Nephron (organoid): Measurements from ENCODE around the gene MDK.

ENCODE experiments used
- H3K27ac Mint-ChIP-seq, 3 experiments: 2 replicates each; pipeline ENCODE4 v1.8.0; 2020; ENCODE audit warnings: mixed read lengths in 3 of 3, mild to moderate bottlenecking in 2 of 3, moderate library complexity in 1 of 3
- H3K27me3 Mint-ChIP-seq: 2 replicates; pipeline ENCODE4 v1.8.0; 2021; ENCODE audit warnings: low read depth, mild to moderate bottlenecking, moderate library complexity, mixed read lengths
- H3K36me3 Mint-ChIP-seq: 2 replicates; pipeline ENCODE4 v1.8.0; 2020; ENCODE audit warnings: low read depth, mixed read lengths
- H3K4me1 Mint-ChIP-seq: 2 replicates; pipeline ENCODE4 v1.8.0; 2020; ENCODE audit warnings: mixed read lengths
- H3K4me3 Mint-ChIP-seq, 3 experiments: 2 replicates each; pipeline ENCODE4 v1.8.0; 2020; ENCODE audit warnings: mild to moderate bottlenecking in 3 of 3, mixed read lengths in 3 of 3, moderate library complexity in 2 of 3
- H3K9me3 Mint-ChIP-seq: 2 replicates; pipeline ENCODE4 v1.8.0; 2020; ENCODE audit warnings: mixed read lengths
- TF ChIP-seq, protein P1 (sequence below), 3 experiments: fragments of 200-600 bp; sonication (generic); IDR thresholded peaks; one replicate each; pipeline ENCODE4 v1.5.0; 2021; ENCODE audit warnings: antibody characterized with exemption in 3 of 3; ENCODE audit not compliant: unreplicated experiment in 3 of 3

The MDK gene

DNA sequence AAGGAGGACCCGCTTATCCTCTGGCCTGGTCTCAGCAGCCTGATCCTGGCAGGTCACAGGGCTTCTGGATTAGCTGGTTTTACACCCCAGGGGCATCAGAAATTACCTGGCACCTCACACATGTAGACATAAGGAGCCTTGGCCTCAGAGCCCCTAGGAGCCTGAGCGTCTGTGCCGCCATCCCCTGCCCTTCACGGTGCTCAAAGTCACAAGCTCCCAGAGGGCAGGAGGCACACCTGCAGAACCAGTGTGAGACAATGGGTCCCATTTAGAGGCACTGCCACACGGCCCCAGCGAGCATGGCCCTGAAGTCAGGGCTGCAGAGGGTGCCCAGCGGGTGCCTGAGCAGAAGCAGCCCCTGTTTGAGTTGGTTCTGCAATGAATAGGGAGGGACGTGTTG lies 30.3 kb upstream of the MDK start:
- peaks cover 55% of the 10 kb centered on the region for H3K4me1 Mint-ChIP-seq
- no peaks in the 10 kb centered on the region for H3K36me3 Mint-ChIP-seq
- H3K9me3 Mint-ChIP-seq, result no peaks in the 10 kb centered on the region
- H3K27me3 Mint-ChIP-seq, result peaks cover 12% of the 10 kb centered on the region
- H3K27ac Mint-ChIP-seq, result no peak overlapping the region
- TF ChIP-seq, protein P1, sequence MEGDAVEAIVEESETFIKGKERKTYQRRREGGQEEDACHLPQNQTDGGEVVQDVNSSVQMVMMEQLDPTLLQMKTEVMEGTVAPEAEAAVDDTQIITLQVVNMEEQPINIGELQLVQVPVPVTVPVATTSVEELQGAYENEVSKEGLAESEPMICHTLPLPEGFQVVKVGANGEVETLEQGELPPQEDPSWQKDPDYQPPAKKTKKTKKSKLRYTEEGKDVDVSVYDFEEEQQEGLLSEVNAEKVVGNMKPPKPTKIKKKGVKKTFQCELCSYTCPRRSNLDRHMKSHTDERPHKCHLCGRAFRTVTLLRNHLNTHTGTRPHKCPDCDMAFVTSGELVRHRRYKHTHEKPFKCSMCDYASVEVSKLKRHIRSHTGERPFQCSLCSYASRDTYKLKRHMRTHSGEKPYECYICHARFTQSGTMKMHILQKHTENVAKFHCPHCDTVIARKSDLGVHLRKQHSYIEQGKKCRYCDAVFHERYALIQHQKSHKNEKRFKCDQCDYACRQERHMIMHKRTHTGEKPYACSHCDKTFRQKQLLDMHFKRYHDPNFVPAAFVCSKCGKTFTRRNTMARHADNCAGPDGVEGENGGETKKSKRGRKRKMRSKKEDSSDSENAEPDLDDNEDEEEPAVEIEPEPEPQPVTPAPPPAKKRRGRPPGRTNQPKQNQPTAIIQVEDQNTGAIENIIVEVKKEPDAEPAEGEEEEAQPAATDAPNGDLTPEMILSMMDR (IDR thresholded peaks at IDR 0.05; ENCODE audit: unreplicated experiment in 3 of 3), result no peak
- H3K4me3 Mint-ChIP-seq, result peak overlapping the region in 1 of 3 experiments; percentile 20

DNA sequence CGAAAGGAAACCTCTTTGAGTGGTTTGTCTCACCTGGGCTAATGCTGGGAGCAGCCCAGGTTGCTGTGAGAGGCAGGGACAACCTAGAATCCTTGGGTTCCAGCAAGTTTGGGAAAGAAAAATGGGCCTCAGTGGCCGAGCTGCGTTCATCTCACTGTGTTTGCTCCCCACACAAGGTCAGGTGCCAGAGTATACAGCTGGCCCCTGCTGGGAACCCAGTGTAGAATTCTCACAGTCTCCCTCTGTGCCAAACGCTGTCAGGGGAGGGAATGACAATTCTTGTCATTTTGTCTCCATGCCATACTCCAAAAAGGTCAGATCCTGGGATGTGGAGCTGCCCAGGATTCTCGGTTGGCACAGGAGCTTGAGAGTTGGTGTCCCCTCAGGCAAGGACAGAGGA lies 29.9 kb upstream of the MDK start:
- Mint-ChIP-seq H3K27me3 (peaks cover 7% of the 10 kb centered on the region), H3K9me3 (no peaks in the 10 kb centered on the region), H3K4me3 (peak overlapping the region in 2 of 3 experiments; percentile 20 to 64), H3K36me3 (no peaks in the 10 kb centered on the region), H3K27ac (peak overlapping the region in 1 of 3 experiments; percentile 39), H3K4me1 (peaks cover 55% of the 10 kb centered on the region)
- TF ChIP-seq, protein P1 (IDR thresholded peaks at IDR 0.05; ENCODE audit: unreplicated experiment in 3 of 3), result no peak

DNA sequence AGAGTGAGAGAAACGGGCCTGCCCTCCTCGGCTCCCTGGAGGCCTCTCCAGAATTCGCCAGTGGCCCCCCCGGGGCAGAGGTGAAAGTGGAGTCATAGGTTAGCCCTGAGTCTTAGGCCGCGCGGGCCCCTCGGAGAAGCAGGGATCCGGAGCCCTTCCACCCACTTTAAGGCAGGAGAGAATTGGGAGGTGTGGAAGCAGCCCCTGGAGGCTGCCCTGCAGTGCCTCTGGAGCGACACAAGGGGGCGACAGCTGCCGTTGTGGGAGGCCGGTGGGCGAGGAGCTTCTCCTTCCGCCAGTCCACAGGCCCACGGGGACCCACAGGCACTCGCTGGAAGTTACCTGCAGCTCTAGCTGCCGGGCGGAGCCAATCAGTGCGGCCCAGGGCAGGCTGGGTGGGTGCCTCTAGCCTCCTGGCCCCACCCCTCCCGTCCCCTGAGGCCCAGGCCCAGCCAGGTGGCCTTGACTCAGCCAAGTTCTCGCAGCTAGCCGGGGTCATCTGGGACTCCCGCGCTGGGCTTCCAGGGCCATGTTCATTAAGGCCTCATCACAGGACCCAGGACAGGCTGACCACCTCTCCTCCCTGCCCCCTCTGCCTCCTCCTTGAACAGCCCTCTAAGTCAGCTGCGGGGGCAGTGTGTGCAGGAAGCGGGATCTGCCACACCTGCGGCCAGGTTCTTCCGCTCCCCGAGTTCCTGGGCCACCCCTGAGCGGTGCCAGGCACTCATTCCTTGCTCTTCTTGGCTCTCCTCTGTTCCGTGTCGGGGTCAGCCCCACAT lies 29.2 kb upstream of the MDK start:
- TF ChIP-seq, protein P1 (IDR thresholded peaks at IDR 0.05; ENCODE audit: unreplicated experiment in 3 of 3), result peak; percentile 71 to 92 (median 80)
- Mint-ChIP-seq H3K4me1 (peaks cover 55% of the 10 kb centered on the region), H3K27ac (peak overlapping the region in 1 of 3 experiments; percentile 39), H3K27me3 (peaks cover 7% of the 10 kb centered on the region), H3K9me3 (no peaks in the 10 kb centered on the region), H3K4me3 (peak overlapping the region in 2 of 3 experiments; percentile 19 to 64), H3K36me3 (no peaks in the 10 kb centered on the region)

DNA sequence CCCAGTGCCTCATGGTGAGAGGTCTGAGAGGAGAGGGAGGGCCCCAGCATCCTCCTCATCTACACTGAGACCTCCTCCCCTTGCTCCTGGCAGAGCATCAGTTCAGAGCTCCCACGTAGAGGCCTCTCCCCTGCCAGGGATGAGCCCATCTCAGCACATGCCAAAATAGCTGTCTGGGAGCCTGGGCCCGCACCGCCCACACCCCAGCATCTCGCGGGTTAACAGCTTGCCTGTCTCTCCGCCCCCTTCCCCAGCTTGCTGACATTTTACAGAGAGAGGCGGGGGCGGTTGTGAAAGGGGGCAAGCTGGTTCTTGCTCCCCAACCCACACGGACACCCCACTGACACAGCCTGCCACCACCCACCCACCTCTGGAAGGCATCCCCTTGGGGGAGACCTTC lies 27.8 kb upstream of the MDK start:
- TF ChIP-seq, protein P1 (IDR thresholded peaks at IDR 0.05; ENCODE audit: unreplicated experiment in 3 of 3), result no peak
- no peak overlapping the region for H3K4me3 Mint-ChIP-seq
- peaks cover 7% of the 10 kb centered on the region for H3K27me3 Mint-ChIP-seq
- peaks cover 50% of the 10 kb centered on the region for H3K4me1 Mint-ChIP-seq
- H3K36me3 Mint-ChIP-seq, result no peaks in the 10 kb centered on the region
- peak overlapping the region in 2 of 3 experiments; percentile 89 to 90 for H3K27ac Mint-ChIP-seq
- no peaks in the 10 kb centered on the region for H3K9me3 Mint-ChIP-seq

DNA sequence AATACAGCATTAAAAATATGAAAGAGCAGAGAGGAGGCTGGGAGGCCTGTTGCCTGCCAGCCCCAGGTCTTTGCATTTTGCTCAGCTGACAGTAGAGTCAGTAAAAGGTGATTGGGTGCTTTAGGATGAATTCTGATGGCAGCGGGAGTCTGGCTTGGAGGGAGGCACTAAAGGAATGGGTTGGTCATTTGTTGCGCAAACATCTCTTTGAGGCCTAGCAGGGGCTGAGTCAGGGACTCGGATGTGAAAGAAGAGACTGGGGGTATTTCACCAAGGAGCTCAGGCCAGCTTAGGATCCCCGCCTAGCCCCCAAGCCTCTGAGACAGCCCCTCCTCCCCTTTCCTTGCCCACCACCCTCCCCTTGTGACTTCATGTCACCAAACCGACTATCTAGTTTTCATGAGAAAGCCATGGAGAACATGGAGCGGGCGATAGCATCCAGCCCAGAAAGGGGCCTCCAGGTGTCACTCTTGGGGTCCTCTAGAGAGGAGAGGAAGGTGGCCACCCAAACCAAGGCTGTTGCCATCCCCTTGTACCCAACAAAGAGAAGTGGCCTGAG lies 24.5 kb upstream of the MDK start:
- H3K4me3 Mint-ChIP-seq, result peak overlapping the region in 1 of 3 experiments; percentile 8
- no peaks in the 10 kb centered on the region for H3K27me3 Mint-ChIP-seq
- peaks cover 39% of the 10 kb centered on the region for H3K4me1 Mint-ChIP-seq
- H3K9me3 Mint-ChIP-seq, result no peaks in the 10 kb centered on the region
- H3K36me3 Mint-ChIP-seq, result no peaks in the 10 kb centered on the region
- peak overlapping the region; percentile 28 to 92 (median 52) for H3K27ac Mint-ChIP-seq
- TF ChIP-seq, protein P1 (IDR thresholded peaks at IDR 0.05; ENCODE audit: unreplicated experiment in 3 of 3), result no peak
